MM.1S (cell line): ENCODE data around the gene XYLT1.

Experiments used
- DNase-seq: peaks from one replicate; pipeline ENCODE4 v3.0.0-alpha.2; 2015
- H2AFZ ChIP-seq: fragments of 300-600 bp; sonication (generic); 2 replicates; pipeline ENCODE4 v1.6.0; 2016; ENCODE audit warnings: antibody characterized with exemption, low read length
- H3F3A ChIP-seq: fragments of 300-600 bp; sonication (generic); 2 replicates; pipeline ENCODE4 v1.6.1; 2016; ENCODE audit warnings: mild to moderate bottlenecking, antibody characterized with exemption, low read length, moderate library complexity, mixed read lengths; ENCODE audit not compliant: insufficient read depth
- H3K27ac ChIP-seq: fragments of 300-600 bp; sonication (generic); 2 replicates; pipeline ENCODE4 v1.5.1; 2016; ENCODE audit warnings: mild to moderate bottlenecking, low read length
- H3K27me3 ChIP-seq: fragments of 300-600 bp; sonication (generic); replicated peaks from 2 replicates; pipeline ENCODE4 v1.6.0; 2016; ENCODE audit warnings: low read length; ENCODE audit not compliant: insufficient read depth
- H3K36me3 ChIP-seq: fragments of 300-600 bp; sonication (generic); replicated peaks from 2 replicates; pipeline ENCODE4 v1.6.1; 2016; ENCODE audit warnings: mild to moderate bottlenecking, low read length, mixed read lengths; ENCODE audit not compliant: insufficient read depth
- H3K4me1 ChIP-seq: fragments of 300-600 bp; sonication (generic); 2 replicates; pipeline ENCODE4 v1.6.1; 2016; ENCODE audit warnings: low read length, mixed read lengths
- H3K4me2 ChIP-seq: fragments of 300-600 bp; sonication (generic); 2 replicates; pipeline ENCODE4 v1.6.0; 2016; ENCODE audit warnings: low read depth, low read length
- H3K4me3 ChIP-seq: fragments of 300-600 bp; sonication (generic); 2 replicates; pipeline ENCODE4 v1.5.1; 2016; ENCODE audit warnings: low read length, mixed read lengths
- H3K79me2 ChIP-seq: fragments of 300-600 bp; sonication (generic); 2 replicates; pipeline ENCODE4 v1.6.1; 2016; ENCODE audit warnings: mixed run types, low read length, mixed read lengths
- H3K9ac ChIP-seq: fragments of 300-600 bp; sonication (generic); 2 replicates; pipeline ENCODE4 v1.6.1; 2016; ENCODE audit warnings: low read length, mixed read lengths
- H3K9me2 ChIP-seq: fragments of 300-600 bp; sonication (generic); replicated peaks from 2 replicates; pipeline ENCODE4 v1.6.1; 2016; ENCODE audit warnings: mild to moderate bottlenecking, low read length, mixed read lengths; ENCODE audit not compliant: insufficient read depth
- H3K9me3 ChIP-seq: fragments of 300-600 bp; sonication (generic); replicated peaks from 2 replicates; pipeline ENCODE4 v1.6.1; 2016; ENCODE audit warnings: mild to moderate bottlenecking, low read length, mixed read lengths; ENCODE audit not compliant: insufficient read depth
- H4K20me1 ChIP-seq: fragments of 300-600 bp; sonication (generic); 2 replicates; pipeline ENCODE4 v1.6.1; 2016; ENCODE audit warnings: mild to moderate bottlenecking, low read length, moderate library complexity, mixed read lengths; ENCODE audit not compliant: insufficient read depth
- EZH2 ChIP-seq: fragments of 300-600 bp; sonication (generic); optimal IDR thresholded peaks from 2 replicates; pipeline ENCODE3; 2017; ENCODE audit warnings: low read depth, mild to moderate bottlenecking, antibody characterized with exemption, low read length, mixed read lengths
- EZH2phosphoT487 ChIP-seq: fragments of 300-600 bp; sonication (generic); IDR thresholded peaks from 2 replicates; pipeline ENCODE4 v1.6.1; 2018; ENCODE audit warnings: antibody characterized with exemption, low read length
- TF ChIP-seq, protein P1 (sequence below): fragments of 300-600 bp; sonication (generic); IDR thresholded peaks from 2 replicates; pipeline ENCODE4 v1.5.1; 2016; ENCODE audit warnings: antibody characterized with exemption, low read length, mixed read lengths

Gene XYLT1

DNA sequence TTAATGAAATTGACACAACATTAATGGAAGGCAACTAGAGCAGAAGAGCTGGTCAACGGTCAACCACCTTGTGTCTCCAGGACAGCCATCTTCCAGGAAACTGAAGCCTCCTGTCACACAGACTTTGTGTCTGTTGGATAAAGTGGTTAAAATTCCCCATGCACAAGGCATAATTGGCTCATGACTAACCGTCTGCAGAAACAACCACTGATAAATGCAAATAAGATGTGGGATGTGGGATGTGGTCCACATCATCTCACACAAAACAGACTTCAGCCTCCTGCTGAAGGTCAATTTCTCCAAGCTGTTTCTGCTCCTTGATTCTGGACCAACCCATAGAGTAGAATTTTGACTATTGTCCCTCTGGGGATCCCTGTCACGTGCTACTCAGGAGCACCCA, 26.9 kb upstream of the XYLT1 start:
- H4K20me1 ChIP-seq: no peaks in the 10 kb centered on the region
- no peak for TF ChIP-seq EZH2phosphoT487
- TF ChIP-seq EZH2: no peak
- TF ChIP-seq, protein P1, sequence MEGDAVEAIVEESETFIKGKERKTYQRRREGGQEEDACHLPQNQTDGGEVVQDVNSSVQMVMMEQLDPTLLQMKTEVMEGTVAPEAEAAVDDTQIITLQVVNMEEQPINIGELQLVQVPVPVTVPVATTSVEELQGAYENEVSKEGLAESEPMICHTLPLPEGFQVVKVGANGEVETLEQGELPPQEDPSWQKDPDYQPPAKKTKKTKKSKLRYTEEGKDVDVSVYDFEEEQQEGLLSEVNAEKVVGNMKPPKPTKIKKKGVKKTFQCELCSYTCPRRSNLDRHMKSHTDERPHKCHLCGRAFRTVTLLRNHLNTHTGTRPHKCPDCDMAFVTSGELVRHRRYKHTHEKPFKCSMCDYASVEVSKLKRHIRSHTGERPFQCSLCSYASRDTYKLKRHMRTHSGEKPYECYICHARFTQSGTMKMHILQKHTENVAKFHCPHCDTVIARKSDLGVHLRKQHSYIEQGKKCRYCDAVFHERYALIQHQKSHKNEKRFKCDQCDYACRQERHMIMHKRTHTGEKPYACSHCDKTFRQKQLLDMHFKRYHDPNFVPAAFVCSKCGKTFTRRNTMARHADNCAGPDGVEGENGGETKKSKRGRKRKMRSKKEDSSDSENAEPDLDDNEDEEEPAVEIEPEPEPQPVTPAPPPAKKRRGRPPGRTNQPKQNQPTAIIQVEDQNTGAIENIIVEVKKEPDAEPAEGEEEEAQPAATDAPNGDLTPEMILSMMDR: no peak
- H2AFZ ChIP-seq: no peak overlapping the region
- H3K9me3 ChIP-seq: no peaks in the 10 kb centered on the region
- H3F3A ChIP-seq: no peaks in the 10 kb centered on the region
- no peaks in the 10 kb centered on the region for H3K27me3 ChIP-seq
- no peaks in the 10 kb centered on the region for H3K79me2 ChIP-seq
- no peak overlapping the region for H3K4me3 ChIP-seq
- H3K4me1 ChIP-seq: no peaks in the 10 kb centered on the region
- no peaks in the 10 kb centered on the region for H3K9me2 ChIP-seq
- H3K27ac ChIP-seq: no peak overlapping the region
- DNase-seq: no peak
- H3K9ac ChIP-seq: no peak overlapping the region
- no peaks in the 10 kb centered on the region for H3K36me3 ChIP-seq
- no peak overlapping the region for H3K4me2 ChIP-seq

DNA sequence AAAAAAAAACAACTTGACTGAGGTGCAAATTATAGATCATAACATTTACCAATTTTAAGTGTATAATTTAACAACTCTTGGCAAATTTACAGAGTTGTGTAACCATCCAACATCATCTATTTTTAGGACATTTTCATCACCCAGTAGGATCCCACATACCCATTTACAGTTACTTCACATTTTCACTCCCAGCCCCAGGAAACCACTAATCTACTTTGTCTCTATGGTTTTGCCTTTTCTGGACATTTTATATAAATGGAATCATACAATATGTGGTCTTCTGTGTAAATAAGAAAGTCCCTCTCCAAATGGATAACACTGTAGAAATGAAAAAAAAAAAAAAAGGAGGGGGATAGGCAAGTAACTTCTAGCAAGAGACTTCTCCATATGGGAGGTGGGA, 26.1 kb upstream of the XYLT1 start:
- Histone ChIP-seq H3K4me1 (no peaks in the 10 kb centered on the region), H3K4me2 (no peak overlapping the region), H3F3A (no peaks in the 10 kb centered on the region), H3K9ac (no peak overlapping the region), H3K4me3 (no peak overlapping the region), H3K9me2 (no peaks in the 10 kb centered on the region), H3K27me3 (no peaks in the 10 kb centered on the region), H3K79me2 (no peaks in the 10 kb centered on the region), H3K36me3 (no peaks in the 10 kb centered on the region), H3K27ac (no peak overlapping the region), H4K20me1 (no peaks in the 10 kb centered on the region), H3K9me3 (no peaks in the 10 kb centered on the region), H2AFZ (no peak overlapping the region)
- TF ChIP-seq EZH2phosphoT487: no peak
- TF ChIP-seq, protein P1: no peak
- no peak for TF ChIP-seq EZH2
- DNase-seq: no peak

DNA sequence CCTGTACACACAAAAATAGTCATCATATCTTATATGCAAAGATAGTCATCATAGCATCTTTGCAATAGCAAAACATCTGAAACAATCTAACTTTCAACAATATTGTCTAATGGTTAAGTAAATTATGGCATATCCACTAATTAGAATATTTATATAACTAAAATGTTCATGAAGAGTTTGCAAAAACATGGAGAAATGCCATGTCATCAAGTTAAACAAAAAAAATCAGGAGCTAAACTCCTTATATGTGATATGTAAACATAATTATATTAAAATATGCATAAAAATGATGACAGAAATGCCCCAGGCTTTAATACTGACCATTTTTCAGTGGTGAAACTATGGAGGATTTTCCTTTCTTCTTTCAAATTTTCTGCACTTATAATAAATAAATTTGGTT, 22.3 kb upstream of the XYLT1 start:
- Histone ChIP-seq H4K20me1 (no peaks in the 10 kb centered on the region), H3K27me3 (no peaks in the 10 kb centered on the region), H3K36me3 (no peaks in the 10 kb centered on the region), H2AFZ (no peak overlapping the region), H3F3A (no peaks in the 10 kb centered on the region), H3K4me2 (no peak overlapping the region), H3K9me3 (no peaks in the 10 kb centered on the region), H3K27ac (no peak overlapping the region), H3K79me2 (no peaks in the 10 kb centered on the region), H3K4me3 (no peak overlapping the region), H3K9ac (no peak overlapping the region), H3K4me1 (no peaks in the 10 kb centered on the region), H3K9me2 (no peaks in the 10 kb centered on the region)
- TF ChIP-seq, protein P1: no peak
- no peak for TF ChIP-seq EZH2phosphoT487
- TF ChIP-seq EZH2: no peak
- DNase-seq: no peak
